Panc1 (cell line): Measurements from ENCODE around the gene RCL1. TPM values are rescaled to one million over a fixed set of nuclear protein-coding genes. Genes with fewer than 3 reads are reported as not detected.

Experiments
- ATAC-seq: fragments of 200-7000 bp; cut with Tn5 transposase; 2 replicates; pipeline ENCODE4 v1.9.1; 2020; ENCODE audit warnings: mild to moderate bottlenecking, moderate library complexity
- BruUV-seq: library from RNA; stranded (reverse); fragments of 400-500 nt; replicated peaks from 2 replicates; lab custom pipeline; 2021; lab: Mats Ljungman, UMichigan
- CTCF ChIA-PET: fragments of 300-600 bp; sonication (Branson Sonifier 250); formaldehyde crosslinking; loops from one replicate; lab custom pipeline; 2022; ENCODE audit warnings: antibody characterized with exemption; lab: Charles Lee
- POLR2A ChIA-PET: fragments of 300-600 bp; sonication (Branson Sonifier 250); formaldehyde crosslinking; loops from one replicate; lab custom pipeline; 2022; ENCODE audit warnings: antibody characterized with exemption; lab: Charles Lee
- DNase-seq: peaks from one replicate; pipeline ENCODE4 v3.0.0-alpha.2; 2010; ENCODE audit warnings: low read depth, low spot score
- H3K27ac ChIP-seq: 2 replicates; pipeline ENCODE4 v1.5.1; 2011; ENCODE audit warnings: mild to moderate bottlenecking, low read length, inconsistent platforms
- H3K27me3 ChIP-seq: fragments of 200-500 bp; sonication (Bioruptor generic); 2 replicates; pipeline ENCODE4 v1.6.0; 2014; ENCODE audit warnings: low read length, inconsistent platforms; ENCODE audit not compliant: control insufficient read depth, insufficient read depth
- H3K36me3 ChIP-seq: fragments of 200-500 bp; sonication (Bioruptor generic); 2 replicates; pipeline ENCODE4 v1.5.1; 2014; ENCODE audit warnings: inconsistent platforms, mild to moderate bottlenecking, low read length, moderate library complexity; ENCODE audit not compliant: control insufficient read depth, insufficient read depth
- H3K4me1 ChIP-seq: 2 replicates; pipeline ENCODE4 v1.5.1; 2011; ENCODE audit warnings: inconsistent platforms, mild to moderate bottlenecking, low read length, moderate library complexity; ENCODE audit not compliant: control insufficient read depth, insufficient read depth
- H3K4me3 ChIP-seq, 2 experiments: 2 replicates each; pipeline ENCODE4 v1.5.1; 2011 to 2012; ENCODE audit warnings: low read depth in 2 of 2, low read length in 2 of 2, mild to moderate bottlenecking in 2 of 2, inconsistent platforms in 1 of 2, moderate library complexity in 1 of 2
- H3K9me3 ChIP-seq: fragments of 200-500 bp; sonication (Bioruptor generic); 2 replicates; pipeline ENCODE4 v1.5.1; 2014; ENCODE audit warnings: low read depth, mild to moderate bottlenecking, inconsistent platforms, low read length, moderate library complexity; ENCODE audit not compliant: control insufficient read depth, insufficient read depth
- POLR2AphosphoS5 ChIP-seq: IDR thresholded peaks from 2 replicates; pipeline ENCODE4 v1.6.1; 2012; ENCODE audit warnings: mild to moderate bottlenecking, low read depth, low read length, moderate library complexity
- SIN3A ChIP-seq: IDR thresholded peaks from 2 replicates; pipeline ENCODE4 v1.6.1; 2012; ENCODE audit warnings: low read depth, mild to moderate bottlenecking, low read length, moderate library complexity, borderline replicate concordance; ENCODE audit not compliant: insufficient read depth
- TCF7L2 ChIP-seq: IDR thresholded peaks from 2 replicates; pipeline ENCODE4 v1.6.1; 2011; ENCODE audit warnings: mild to moderate bottlenecking, low read depth, low read length, inconsistent platforms
- in situ Hi-C: cut with HindIII; loops from 2 replicates; pipeline ENCODE4 v1.10.0; 2016; ENCODE audit warnings: low sequenced_read_pairs, low pct_unique_long_range_greater_than_20kb
- intact Hi-C: fragments of 100-400 bp; cut with micrococcal nuclease; formaldehyde crosslinking; loops from one replicate; pipeline ENCODE4 v1.10.0; 2022; ENCODE audit not compliant: unreplicated experiment
- total RNA-seq: library from RNA; stranded (reverse); gene quantifications from one replicate; pipeline ENCODE4 v1.2.1, GENCODE V29; 2021; ENCODE audit not compliant: unreplicated experiment
- TF ChIP-seq, protein P1 (sequence below): fragments of 450-650 bp; IDR thresholded peaks from 2 replicates; pipeline ENCODE4 v1.5.1; 2017; ENCODE audit warnings: mild to moderate bottlenecking
- TF ChIP-seq, protein P2 (sequence below), 2 experiments: IDR thresholded peaks; 2 replicates each; pipeline ENCODE4 v1.6.1; 2011 to 2012; ENCODE audit warnings: low read depth in 2 of 2, control low read depth in 1 of 2, low read length in 1 of 2, mild to moderate bottlenecking in 1 of 2, moderate library complexity in 1 of 2; ENCODE audit not compliant: insufficient read depth in 1 of 2

RCL1 gene
- total RNA-seq, 1 experiment from 2014 or later, result 11.2 TPM

DNA sequence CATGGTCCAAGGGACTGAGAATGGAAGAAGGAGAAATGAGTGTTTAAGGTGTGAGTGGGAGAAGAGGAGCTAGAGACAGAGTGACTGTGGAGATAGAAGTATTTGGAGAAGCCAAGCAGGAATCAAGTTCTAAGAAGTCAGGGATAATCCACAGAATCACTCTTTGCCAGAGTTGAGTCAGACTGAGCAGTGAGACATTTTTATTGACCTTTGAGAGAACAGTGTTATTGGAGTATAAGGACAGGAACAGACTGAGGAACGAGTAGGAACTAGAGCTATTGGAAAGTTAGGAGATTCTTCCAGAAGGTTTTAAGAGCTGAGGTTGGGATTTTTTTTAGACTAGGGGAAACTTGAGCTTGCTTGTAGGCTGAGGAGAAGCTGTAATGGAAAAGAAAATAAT lies 37.2 kb downstream of the RCL1 start:
- no peaks in the 10 kb centered on the region for H3K4me1 ChIP-seq
- CTCF ChIA-PET, result no interaction called here
- H3K36me3 ChIP-seq, result no peaks in the 10 kb centered on the region
- H3K9me3 ChIP-seq, result no peaks in the 10 kb centered on the region
- ATAC-seq, result no peak
- no peak overlapping the region for H3K27ac ChIP-seq
- TF ChIP-seq, protein P1, sequence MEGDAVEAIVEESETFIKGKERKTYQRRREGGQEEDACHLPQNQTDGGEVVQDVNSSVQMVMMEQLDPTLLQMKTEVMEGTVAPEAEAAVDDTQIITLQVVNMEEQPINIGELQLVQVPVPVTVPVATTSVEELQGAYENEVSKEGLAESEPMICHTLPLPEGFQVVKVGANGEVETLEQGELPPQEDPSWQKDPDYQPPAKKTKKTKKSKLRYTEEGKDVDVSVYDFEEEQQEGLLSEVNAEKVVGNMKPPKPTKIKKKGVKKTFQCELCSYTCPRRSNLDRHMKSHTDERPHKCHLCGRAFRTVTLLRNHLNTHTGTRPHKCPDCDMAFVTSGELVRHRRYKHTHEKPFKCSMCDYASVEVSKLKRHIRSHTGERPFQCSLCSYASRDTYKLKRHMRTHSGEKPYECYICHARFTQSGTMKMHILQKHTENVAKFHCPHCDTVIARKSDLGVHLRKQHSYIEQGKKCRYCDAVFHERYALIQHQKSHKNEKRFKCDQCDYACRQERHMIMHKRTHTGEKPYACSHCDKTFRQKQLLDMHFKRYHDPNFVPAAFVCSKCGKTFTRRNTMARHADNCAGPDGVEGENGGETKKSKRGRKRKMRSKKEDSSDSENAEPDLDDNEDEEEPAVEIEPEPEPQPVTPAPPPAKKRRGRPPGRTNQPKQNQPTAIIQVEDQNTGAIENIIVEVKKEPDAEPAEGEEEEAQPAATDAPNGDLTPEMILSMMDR, result no peak
- TF ChIP-seq POLR2AphosphoS5 (no peak), SIN3A (no peak), TCF7L2 (no peak)
- TF ChIP-seq, protein P2, sequence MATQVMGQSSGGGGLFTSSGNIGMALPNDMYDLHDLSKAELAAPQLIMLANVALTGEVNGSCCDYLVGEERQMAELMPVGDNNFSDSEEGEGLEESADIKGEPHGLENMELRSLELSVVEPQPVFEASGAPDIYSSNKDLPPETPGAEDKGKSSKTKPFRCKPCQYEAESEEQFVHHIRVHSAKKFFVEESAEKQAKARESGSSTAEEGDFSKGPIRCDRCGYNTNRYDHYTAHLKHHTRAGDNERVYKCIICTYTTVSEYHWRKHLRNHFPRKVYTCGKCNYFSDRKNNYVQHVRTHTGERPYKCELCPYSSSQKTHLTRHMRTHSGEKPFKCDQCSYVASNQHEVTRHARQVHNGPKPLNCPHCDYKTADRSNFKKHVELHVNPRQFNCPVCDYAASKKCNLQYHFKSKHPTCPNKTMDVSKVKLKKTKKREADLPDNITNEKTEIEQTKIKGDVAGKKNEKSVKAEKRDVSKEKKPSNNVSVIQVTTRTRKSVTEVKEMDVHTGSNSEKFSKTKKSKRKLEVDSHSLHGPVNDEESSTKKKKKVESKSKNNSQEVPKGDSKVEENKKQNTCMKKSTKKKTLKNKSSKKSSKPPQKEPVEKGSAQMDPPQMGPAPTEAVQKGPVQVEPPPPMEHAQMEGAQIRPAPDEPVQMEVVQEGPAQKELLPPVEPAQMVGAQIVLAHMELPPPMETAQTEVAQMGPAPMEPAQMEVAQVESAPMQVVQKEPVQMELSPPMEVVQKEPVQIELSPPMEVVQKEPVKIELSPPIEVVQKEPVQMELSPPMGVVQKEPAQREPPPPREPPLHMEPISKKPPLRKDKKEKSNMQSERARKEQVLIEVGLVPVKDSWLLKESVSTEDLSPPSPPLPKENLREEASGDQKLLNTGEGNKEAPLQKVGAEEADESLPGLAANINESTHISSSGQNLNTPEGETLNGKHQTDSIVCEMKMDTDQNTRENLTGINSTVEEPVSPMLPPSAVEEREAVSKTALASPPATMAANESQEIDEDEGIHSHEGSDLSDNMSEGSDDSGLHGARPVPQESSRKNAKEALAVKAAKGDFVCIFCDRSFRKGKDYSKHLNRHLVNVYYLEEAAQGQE (IDR thresholded peaks at IDR 0.05; ENCODE audit: insufficient read depth in 1 of 2, low read depth in 2 of 2, low read length in 1 of 2), result no peak
- BruUV-seq, result no TSS peak
- DNase-seq, result no peak
- no peaks in the 10 kb centered on the region for H3K27me3 ChIP-seq
- in situ Hi-C loops (no loop called here), intact Hi-C loops (no loop called here)
- H3K4me3 ChIP-seq, result no peak overlapping the region
- POLR2A ChIA-PET, result no interaction called here

DNA sequence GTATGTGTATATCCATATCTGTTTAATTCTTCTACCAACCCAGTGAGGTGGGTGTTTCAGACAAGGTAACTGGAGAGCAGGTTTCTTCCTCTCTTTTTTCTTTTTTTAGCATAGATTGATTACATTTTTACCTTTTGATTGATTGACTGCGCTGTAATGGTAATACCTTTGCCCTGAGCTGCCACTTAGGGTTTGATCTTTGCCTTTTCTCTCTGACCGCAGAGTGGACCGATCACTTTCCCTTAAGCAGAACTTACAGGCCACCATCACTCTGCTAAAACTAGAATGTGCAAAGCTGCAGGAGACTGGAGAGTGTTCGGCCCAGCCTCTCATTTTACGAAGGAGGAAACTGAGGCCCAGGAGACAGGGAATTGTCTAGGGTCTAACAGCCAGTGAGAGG lies 38.0 kb downstream of the RCL1 start:
- no peak overlapping the region for H3K27ac ChIP-seq
- BruUV-seq, result no TSS peak
- POLR2A ChIA-PET, result no interaction called here
- DNase-seq (no peak), ATAC-seq (no peak)
- H3K27me3 ChIP-seq, result no peaks in the 10 kb centered on the region
- CTCF ChIA-PET, result no interaction called here
- TF ChIP-seq, protein P2 (IDR thresholded peaks at IDR 0.05; ENCODE audit: insufficient read depth in 1 of 2, low read depth in 2 of 2, low read length in 1 of 2), result no peak
- TF ChIP-seq POLR2AphosphoS5 (no peak), SIN3A (no peak), TCF7L2 (no peak)
- TF ChIP-seq, protein P1, result no peak
- H3K9me3 ChIP-seq, result no peaks in the 10 kb centered on the region
- in situ Hi-C loops (no loop called here), intact Hi-C loops (no loop called here)
- no peak overlapping the region for H3K4me3 ChIP-seq
- H3K4me1 ChIP-seq, result no peaks in the 10 kb centered on the region
- H3K36me3 ChIP-seq, result no peaks in the 10 kb centered on the region
